ENCODE results near the gene RAPGEF6.
"Not testable (repeated sequence)": the region's sequence is repeated elsewhere in the genome, so short reads cannot be mapped to it uniquely, and the experiment has no call there.

RAPGEF6 gene, protein sequence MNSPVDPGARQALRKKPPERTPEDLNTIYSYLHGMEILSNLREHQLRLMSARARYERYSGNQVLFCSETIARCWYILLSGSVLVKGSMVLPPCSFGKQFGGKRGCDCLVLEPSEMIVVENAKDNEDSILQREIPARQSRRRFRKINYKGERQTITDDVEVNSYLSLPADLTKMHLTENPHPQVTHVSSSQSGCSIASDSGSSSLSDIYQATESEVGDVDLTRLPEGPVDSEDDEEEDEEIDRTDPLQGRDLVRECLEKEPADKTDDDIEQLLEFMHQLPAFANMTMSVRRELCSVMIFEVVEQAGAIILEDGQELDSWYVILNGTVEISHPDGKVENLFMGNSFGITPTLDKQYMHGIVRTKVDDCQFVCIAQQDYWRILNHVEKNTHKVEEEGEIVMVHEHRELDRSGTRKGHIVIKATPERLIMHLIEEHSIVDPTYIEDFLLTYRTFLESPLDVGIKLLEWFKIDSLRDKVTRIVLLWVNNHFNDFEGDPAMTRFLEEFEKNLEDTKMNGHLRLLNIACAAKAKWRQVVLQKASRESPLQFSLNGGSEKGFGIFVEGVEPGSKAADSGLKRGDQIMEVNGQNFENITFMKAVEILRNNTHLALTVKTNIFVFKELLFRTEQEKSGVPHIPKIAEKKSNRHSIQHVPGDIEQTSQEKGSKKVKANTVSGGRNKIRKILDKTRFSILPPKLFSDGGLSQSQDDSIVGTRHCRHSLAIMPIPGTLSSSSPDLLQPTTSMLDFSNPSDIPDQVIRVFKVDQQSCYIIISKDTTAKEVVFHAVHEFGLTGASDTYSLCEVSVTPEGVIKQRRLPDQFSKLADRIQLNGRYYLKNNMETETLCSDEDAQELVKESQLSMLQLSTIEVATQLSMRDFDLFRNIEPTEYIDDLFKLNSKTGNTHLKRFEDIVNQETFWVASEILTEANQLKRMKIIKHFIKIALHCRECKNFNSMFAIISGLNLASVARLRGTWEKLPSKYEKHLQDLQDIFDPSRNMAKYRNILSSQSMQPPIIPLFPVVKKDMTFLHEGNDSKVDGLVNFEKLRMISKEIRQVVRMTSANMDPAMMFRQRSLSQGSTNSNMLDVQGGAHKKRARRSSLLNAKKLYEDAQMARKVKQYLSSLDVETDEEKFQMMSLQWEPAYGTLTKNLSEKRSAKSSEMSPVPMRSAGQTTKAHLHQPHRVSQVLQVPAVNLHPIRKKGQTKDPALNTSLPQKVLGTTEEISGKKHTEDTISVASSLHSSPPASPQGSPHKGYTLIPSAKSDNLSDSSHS (N-terminal part only)

DNA sequence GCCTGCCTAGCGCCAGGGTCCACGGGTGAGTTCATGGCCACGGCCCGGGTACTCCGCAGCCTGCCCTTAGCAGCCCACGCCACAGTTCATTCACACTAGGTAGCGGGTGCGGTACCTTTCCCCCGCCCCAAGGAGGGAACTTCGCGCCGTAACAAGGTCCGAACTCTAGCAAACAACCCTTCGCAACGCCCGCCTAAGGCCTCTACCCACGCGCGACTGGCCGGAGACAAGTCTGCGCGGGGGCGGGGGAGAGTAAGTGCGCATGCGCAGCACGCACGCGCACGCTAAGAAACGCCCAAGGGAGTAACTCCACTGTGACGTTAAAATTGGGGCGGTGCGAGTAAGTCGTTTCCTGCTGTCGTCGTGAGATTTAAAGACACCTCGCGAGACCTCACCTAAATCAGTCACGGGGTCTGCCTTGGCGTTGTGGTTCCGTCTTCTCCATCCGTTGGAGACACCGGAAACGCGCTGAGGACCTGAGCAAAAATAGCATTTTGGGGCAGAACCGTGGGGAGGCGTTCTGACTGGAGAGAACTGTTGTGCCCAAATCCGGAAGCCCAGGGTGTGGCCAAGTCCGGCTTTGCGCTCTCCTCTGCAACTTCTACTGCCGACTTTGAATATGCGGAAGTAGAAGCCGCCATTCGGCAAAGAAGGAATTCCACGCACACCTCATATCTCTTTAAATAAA lies at the start of gene RAPGEF6:
Gene RAPGEF6, minus strand, starts transcription at position 234 of the 688 bp plus-strand sequence. Its CDS starts 199 bp downstream, at position 35.
- DNase-seq (ENCODE audit: low read depth): peak; percentile 99

DNA sequence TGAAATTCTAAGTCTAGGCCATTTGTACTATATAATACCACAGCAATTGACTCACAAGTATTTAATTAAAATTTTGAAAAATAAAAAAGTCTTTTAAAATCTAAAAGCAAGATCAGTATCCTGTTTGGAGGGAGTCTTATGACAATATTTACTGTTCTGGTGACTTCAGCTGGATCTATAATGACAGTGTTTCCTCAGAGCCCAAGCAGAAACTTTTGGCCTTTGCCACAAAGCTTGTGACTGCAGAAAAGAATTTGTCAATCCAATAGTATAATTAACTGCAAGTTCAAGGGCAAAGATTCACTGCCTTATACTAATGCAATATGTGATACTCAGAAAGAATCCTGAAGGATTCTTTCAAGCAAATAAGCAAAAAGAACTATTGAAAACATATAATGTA lies 49.6 kb upstream of the RAPGEF6 start:
- no peak for DNase-seq (ENCODE audit: low read depth)

DNA sequence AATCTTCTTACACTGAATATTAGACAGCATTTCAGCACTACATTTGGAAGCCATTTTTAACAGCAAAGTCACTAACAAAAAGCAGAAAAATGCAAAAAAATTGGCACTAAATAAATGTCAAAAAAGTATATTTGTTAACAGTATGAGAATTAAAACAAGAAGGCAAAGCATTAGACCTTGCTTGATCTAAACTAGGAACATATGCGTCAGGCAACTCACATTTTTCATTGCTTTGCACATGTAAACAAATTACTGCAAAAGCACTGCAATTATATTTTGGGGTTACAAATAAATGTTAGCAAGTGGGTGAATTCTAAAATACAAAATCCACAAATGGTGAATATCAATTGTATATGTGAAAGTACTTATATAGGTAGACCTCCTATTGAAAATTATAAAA lies 49.0 kb upstream of the RAPGEF6 start:
- DNase-seq (ENCODE audit: low read depth): no peak

DNA sequence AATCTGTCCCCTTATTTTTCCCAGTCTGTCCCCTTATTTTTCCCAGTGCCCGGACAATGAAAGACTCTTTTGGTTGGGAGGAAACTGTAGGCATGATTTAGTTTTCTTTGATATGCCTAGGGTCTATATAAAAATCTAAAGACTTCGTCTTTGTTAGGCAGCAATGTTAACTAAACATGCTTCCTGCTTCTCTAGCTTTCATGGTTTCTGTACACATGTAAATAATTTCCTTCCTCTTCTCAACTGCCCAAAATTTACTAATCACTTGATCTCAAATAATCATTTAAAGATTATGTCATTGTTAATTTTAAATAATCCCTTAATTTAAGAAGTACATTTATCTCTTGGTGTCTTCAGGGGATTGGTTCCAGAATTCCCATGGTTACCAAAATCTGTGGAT lies 47.8 kb upstream of the RAPGEF6 start:
- no peak for DNase-seq (ENCODE audit: low read depth)

DNA sequence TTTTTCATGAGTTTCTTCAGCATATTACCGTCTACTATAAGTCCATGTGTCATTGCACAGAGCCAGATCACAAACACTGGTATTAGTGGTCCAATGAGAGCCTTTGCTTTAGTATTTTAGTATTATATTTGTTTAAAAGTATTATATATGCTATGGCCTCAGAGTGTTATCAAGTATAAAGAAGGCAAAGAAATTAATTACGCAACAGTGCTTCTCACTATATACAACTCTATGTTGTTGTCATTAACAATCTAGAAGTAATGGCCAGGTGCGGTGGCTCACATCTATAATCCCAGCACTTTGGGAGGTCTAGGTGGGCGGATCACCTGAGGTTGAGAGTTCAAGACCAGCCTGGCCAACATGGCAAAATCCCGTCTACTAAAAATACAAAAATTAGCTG lies 47.1 kb upstream of the RAPGEF6 start:
- no peak for DNase-seq (ENCODE audit: low read depth)

DNA sequence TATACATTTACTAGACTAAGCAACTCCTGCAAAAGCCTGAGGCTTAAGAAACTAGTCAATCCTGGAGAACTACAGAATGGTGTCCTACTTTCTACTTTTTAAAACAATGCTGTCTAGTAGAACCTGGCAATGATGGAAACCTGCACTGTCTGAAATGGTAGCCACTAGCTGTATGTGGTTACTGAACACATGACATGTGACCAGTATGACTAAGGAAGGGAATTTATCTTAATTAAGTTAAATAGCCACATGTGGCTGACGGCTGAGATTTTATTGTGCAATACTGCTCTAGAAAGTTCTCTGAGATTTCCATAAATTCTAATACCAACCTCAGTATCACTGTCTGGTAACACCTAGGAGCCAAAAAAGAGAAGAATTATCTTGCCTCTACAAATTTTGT lies 44.9 kb upstream of the RAPGEF6 start:
- DNase-seq (ENCODE audit: low read depth): peak; percentile 54

DNA sequence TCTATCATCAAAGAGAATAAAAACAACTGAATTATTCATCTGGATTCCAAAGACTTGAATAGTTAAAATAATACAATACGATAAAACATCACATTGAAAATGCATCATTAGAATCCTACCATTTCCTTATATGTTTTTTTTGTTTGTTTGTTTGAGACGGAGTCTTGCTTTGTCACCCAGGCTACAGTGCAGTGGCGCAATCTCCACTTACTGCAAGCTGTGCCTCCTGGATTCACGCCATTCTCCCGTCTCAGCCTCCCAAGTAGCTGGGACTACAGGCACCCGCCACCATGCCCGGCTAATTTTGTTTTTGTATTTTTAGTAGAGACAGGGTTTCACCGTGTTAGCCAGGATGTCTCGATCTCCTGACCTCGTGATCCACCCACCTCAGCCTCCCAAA lies 43.2 kb upstream of the RAPGEF6 start:
- DNase-seq (ENCODE audit: low read depth): not testable (repeated sequence)

DNA sequence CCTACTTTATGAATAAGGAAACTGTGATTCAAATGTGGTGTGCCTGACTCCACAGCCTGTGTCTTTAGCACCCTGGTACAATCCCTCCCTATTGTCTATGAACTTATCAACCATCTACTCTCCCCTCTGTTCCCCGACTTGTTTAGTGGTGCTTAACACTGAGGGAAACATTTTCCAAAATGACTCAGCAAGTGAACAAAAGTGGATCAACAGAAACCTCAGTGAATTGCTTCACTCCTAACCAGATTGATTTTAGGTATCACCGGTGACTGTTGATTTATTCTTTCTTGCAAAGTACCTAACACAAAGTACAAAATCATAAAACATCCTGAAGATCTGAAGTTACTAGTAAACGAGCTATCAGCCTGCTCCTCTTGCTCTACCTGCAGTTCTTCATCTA lies 42.1 kb upstream of the RAPGEF6 start:
- DNase-seq (ENCODE audit: low read depth): no peak

DNA sequence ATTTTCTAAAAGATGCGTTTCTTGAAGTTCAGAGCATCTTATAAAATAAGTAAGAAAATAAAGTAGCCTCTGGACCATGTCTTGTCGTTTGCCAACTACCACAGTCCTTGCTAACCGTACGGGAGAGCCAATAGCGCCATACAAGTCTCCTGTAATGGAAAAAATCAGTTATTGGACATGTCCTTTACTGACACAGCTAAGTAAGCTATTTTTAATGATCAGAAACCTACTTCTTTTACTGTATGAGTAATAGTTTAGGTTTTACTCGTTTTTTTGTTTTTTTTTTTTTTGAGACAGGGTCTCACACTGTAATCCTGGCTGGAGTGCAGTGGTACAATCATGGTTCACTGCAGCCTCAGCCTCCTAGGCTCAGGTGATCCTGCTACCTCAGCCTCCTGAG lies 37.7 kb upstream of the RAPGEF6 start:
- no peak for DNase-seq (ENCODE audit: low read depth)

DNA sequence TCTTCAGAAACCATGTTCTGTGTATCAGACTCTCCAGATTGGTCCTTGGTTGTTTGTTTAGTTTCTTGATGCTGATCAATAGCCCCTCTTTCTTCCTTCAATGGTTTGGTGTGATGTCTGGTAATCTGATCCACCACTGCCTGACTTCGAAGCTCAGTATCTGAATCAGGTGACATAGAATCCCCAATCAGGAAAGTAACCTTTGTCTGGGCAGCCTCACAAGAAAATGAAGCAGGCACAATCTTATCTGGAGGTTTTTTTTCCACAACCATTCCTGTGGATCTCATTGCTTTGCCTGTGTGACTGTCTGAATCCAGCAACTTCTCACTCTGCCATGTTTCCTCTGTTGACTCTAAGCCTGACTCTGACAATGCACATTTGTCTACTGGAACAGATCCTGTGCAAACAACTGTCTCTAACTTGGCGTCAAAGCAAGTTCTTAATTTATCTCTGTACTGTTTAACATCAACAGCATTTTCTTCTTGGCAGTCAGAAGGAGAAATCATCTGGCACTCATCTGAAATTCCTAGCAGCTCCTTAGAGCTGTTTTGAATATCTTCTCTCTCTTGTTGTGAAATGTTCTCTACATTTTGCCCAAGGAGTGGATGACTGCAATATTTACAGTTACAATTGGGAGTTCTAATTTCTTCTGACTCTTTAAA lies 37.1 kb upstream of the RAPGEF6 start:
- DNase-seq (ENCODE audit: low read depth): peak; percentile 98

DNA sequence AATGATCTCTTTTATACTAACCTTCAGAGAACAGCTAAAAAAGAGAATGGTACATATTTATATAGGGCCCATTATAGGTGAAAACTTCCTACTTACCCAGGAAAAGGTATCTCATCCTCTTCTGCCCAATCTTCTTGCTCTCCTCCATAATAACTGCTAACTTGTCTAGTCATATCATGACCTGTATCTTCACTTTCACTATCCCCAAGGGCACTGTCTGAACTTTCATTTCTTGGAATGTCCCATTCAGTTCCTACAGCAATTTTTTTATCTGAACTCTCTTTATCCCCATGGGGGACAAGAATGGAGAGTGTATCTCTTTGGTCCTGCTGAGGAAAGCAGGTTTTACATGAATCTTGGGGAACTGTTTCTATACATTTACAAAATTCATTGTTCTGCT lies 36.4 kb upstream of the RAPGEF6 start:
- no peak for DNase-seq (ENCODE audit: low read depth)

DNA sequence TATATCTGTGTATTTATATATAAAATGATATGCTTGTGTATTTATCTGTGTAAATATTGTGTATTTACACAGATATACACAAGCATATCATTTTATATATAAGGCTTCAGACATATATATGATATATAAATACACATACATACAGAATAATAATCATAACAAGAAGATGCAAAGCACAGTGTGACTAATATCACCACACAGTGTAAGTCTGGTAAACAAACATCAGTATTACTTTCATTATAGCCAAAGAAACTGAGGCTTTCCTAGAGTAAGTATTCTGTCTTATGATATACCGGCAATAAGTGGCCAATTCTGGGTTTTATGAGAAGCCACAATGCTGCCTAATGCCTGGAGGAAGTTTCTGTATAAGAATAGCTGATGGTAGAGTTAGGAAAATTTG lies 29.9 kb upstream of the RAPGEF6 start:
- DNase-seq (ENCODE audit: low read depth): no peak

DNA sequence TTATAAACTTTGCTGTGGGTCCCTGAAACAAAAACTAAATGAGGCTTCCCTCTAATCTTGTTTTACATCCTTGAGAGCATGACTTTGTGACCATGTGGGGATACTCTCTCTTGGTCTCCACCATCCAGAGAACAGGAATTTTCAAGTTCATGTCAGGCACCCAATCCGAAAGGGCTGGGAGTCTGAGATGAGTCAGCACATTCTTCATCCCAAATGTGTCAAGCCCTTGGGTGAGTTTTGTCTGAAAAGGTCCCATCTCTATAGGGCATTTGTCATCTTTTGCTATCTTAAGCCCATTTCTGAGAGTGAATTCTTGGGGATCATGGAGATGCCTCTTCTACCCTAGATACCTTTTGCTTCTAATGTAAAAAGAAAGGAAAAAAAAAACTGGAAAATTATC lies 26.9 kb upstream of the RAPGEF6 start:
- DNase-seq (ENCODE audit: low read depth): no peak

DNA sequence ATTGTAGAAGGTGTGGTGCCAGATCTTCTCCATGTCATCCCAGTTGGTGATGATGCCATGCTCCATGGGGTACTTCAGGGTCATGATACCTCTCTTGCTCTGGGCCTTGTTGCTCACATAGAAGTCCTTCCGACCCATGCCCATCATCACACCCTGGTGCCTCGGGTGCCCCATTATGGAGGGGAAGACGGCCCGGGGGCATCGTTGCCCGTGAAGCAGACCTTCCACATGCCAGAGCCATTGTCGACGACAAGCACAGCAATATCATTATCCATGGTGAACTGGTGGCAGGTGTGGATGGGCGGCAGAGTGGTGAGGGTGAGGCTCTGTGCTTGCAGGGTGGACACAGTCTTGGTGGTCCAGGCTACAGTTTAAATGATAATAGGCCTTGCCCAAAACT lies 24.8 kb upstream of the RAPGEF6 start:
- DNase-seq (ENCODE audit: low read depth): no peak

DNA sequence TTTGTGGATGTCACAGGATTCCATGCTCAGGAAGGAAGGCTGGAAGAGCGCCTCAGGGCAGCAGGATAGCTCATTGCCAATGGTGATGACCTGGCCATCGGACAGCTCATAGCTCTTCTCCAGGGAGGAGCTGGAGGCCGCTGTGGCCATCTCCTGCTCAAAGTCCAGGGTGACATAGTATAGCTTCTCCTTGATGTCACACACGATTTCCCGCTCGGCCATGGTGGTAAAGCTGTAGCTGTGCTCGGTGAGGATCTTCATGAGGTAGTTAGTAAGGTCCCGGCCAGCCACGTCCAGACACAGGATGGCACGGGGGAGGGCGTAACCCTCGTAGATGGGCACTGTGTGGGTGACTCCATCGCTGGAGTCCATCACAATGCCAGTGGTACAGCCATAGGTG lies 24.3 kb upstream of the RAPGEF6 start:
- DNase-seq (ENCODE audit: low read depth): no peak

DNA sequence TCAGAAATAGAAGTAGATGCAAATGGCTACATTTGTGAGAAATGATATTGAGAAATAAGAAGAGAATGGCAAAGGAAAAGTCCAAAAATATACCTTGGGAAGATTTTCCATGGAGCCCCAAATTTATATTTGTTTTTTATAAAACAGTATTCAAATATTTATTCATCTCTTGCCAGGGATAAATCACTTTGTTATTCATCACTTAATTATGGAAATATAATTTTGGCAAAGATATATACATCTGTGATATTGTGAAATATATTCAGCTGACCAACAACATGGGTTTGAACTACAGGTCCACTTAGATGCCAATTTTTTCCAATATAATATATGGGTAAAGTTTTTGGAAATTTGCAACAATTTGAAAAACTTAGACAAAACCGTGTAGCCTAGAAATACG lies 19.7 kb upstream of the RAPGEF6 start:
- DNase-seq (ENCODE audit: low read depth): no peak

DNA sequence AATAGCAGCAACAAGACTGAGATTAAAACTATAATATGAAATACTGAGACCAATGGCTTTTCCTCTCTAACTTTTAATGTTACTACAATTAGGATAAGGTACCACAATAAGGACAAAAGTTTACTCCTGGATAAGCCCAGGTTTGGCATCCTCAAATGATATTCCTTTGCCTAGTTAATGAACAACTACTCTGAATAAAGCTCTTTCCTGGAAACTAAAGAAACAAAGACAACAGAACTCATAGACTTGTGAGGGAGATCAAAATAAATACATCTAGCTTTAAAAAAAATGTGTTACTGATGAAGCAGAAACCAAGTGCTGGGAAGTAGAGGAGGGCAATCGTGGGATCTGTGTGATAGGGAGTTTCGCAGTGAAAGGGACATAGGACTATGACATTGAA lies 19.3 kb upstream of the RAPGEF6 start:
- no peak for DNase-seq (ENCODE audit: low read depth)

DNA sequence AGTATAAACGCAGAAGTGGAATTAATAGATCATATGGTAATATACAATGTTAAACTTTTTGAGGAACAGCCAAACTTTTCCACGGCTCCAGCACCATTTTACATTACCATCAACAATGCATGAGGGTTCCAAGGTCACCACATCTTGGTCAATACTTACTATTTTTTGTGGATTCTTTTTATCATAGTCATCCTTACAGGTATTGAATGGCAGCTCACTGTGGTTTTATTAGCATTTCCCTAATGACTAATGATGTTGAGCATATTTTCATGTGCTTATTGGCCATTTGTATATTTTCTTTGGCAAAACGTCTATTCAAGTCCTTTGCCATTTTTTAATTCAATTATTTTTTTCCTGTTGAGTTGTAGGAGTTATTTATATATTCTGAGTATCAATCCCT lies 14.1 kb upstream of the RAPGEF6 start:
- no peak for DNase-seq (ENCODE audit: low read depth)

DNA sequence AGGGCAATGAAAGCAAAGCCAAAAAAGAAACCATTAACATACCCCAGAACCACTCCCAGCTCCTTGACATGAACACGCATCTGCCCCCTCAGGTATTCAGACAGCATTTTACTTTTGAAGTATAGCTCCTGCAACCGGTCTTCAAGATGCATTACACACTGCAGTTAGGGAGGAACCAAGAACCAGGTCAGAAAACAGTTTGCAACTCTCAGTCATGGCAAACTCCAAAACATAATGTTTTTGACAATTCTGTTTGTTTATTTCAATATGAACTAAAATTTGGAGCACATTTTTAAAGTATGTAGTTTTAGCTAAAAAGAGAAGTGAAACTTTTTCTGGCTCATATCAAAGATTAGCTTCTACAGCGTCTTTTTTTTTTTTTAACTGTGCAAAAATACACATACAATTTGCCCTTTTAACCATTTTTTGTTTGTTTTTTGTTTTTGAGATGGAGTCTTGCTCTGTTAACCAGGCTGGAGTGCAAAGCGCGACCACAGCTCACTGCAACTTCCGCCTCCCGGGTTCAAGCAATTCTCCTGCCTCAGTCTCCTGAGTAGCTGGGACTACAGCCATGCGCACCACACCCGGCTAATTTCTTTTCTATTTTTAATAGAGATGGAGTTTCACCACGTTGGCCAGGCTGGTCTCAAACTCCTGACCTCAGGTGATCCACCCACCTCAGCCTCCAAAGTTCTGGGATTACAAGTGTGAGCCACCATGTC lies 12.2 kb upstream of the RAPGEF6 start:
- DNase-seq (ENCODE audit: low read depth): no peak

DNA sequence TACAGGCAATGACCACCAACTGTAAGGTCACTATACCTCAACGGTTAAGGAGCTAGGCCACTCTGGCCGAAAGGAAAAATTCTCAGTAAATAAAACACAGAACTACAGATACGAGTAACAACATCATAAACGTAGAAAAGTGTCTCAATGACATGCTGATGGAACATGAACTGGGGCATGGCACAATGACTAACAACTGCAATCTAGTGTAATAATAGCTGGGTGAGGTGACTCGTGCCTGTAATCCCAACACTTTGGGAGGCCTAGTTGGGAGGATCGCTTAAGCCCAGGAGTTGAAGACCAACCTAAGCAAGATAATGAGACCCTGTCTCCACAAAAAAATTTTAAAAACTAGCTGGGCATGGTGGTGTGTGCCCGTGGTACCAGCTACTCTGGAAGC lies 9.8 kb upstream of the RAPGEF6 start:
- DNase-seq (ENCODE audit: low read depth): no peak

DNA sequence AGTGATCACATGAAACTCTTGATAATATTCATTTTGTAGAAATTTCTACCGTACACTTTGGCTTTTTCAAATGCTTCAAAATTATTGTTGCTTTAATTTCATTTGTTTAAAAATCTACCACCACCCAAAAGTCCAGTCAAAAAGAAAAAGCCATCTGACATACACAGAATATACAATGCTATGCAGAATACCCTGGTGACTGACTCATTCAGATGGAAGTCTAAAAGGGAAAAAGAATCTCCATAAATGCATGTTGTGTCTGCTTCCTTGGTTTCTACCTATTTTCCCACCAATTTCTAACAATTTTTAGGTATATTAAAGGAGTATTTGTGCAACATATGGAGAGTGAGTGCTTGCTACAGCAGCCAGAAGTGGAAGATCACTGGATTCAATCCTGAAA lies 9.3 kb upstream of the RAPGEF6 start:
- DNase-seq (ENCODE audit: low read depth): no peak

Measured in GM04503 (cell line).